HepG2 (cell line): ENCODE measurements around the gene GLDN. TPM values are rescaled to one million over a fixed set of nuclear protein-coding genes. Genes with fewer than 3 reads are reported as not detected.

Experiments
- ARNTL ChIP-seq: sonication (generic); formaldehyde crosslinking; IDR thresholded peaks from 2 replicates; pipeline ENCODE4 v1.4.0; 2020; ENCODE audit warnings: mild to moderate bottlenecking, missing genetic modification reagents
- CCDC6 ChIP-seq: sonication (generic); formaldehyde crosslinking; IDR thresholded peaks from 2 replicates; pipeline ENCODE4 v1.8.1; 2022; ENCODE audit warnings: mild to moderate bottlenecking, missing genetic modification reagents, moderate library complexity
- FOXP1 ChIP-seq, 2 experiments: fragments of 450-650 bp in 1 of 2; IDR thresholded peaks; 2 replicates each; pipeline ENCODE4 v1.6.1; 2017 to 2018; ENCODE audit warnings: antibody characterized with exemption in 1 of 2
- GFI1 ChIP-seq: sonication (generic); formaldehyde crosslinking; IDR thresholded peaks from 2 replicates; pipeline ENCODE4 v1.5.0; 2020; ENCODE audit warnings: missing genetic modification reagents, mild to moderate bottlenecking, borderline replicate concordance
- HDAC6 ChIP-seq: fragments of 200-600 bp; sonication (generic); IDR thresholded peaks from 2 replicates; pipeline ENCODE4 v1.7.0; 2017; ENCODE audit warnings: mild to moderate bottlenecking, antibody characterized with exemption, low read length, low read depth
- HMG20B ChIP-seq: conservative IDR thresholded peaks from 2 replicates; pipeline ENCODE4 v1.6.1; 2016; ENCODE audit warnings: missing genetic modification reagents, missing compliant biosample characterization
- JDP2 ChIP-seq: sonication (generic); formaldehyde crosslinking; IDR thresholded peaks from 2 replicates; pipeline ENCODE4 v1.8.1; 2022; ENCODE audit warnings: missing genetic modification reagents, borderline replicate concordance
- KLF13 ChIP-seq: sonication (generic); formaldehyde crosslinking; IDR thresholded peaks from 2 replicates; pipeline ENCODE4 v1.4.0; 2020; ENCODE audit warnings: mild to moderate bottlenecking, missing genetic modification reagents
- WIZ ChIP-seq: sonication (generic); formaldehyde crosslinking; IDR thresholded peaks from 2 replicates; pipeline ENCODE4 v1.5.1; 2020; ENCODE audit warnings: mild to moderate bottlenecking, missing genetic modification reagents
- ZNF431 ChIP-seq: sonication (generic); formaldehyde crosslinking; IDR thresholded peaks from 2 replicates; pipeline ENCODE4 v1.9.0; 2022; ENCODE audit warnings: missing genetic modification reagents, low read depth, mild to moderate bottlenecking, borderline replicate concordance
- ZNF550 ChIP-seq: sonication (generic); formaldehyde crosslinking; IDR thresholded peaks from 2 replicates; pipeline ENCODE4 v1.4.0; 2020; ENCODE audit warnings: mild to moderate bottlenecking, missing genetic modification reagents, borderline replicate concordance
- ZNF709 ChIP-seq: sonication (generic); formaldehyde crosslinking; IDR thresholded peaks from 2 replicates; pipeline ENCODE4 v1.5.0; 2020; ENCODE audit warnings: mild to moderate bottlenecking, missing genetic modification reagents
- polyA plus RNA-seq, 8 experiments: library from polyadenylated mRNA; depleted of rRNA in 3 of 8; stranded (reverse) in 7 of 8; unstranded in 1 of 8; fragments of >200 nt; fragmentation: Illumina TruSeq in 4 of 8; extraction: Trizol in 4 of 8; gene quantifications; 2 replicates each; pipeline versions ENCODE4 v1.2.1 to v1.2.3, GENCODE V29; 2011 to 2016; ENCODE audit warnings: low read depth in 4 of 8, missing spikeins in 1 of 8, mixed read lengths in 1 of 8; ENCODE audit not compliant: insufficient read depth in 1 of 8
- total RNA-seq, 5 experiments: library from RNA; depleted of rRNA; stranded (reverse); fragments of >200 nt; fragmentation: Illumina TruSeq; extraction: Trizol; gene quantifications; 2 replicates each; pipeline ENCODE4 v1.2.3, GENCODE V29; 2016; ENCODE audit warnings: low read depth in 1 of 5
- TF ChIP-seq, protein P1 (sequence below): sonication (generic); formaldehyde crosslinking; IDR thresholded peaks from 2 replicates; pipeline ENCODE4 v1.5.1; 2020; ENCODE audit warnings: mild to moderate bottlenecking, missing genetic modification reagents, borderline replicate concordance
- TF ChIP-seq, protein P2 (sequence below): sonication (generic); formaldehyde crosslinking; IDR thresholded peaks from 2 replicates; pipeline ENCODE4 v1.4.0; 2020; ENCODE audit warnings: mild to moderate bottlenecking, missing genetic modification reagents
- TF ChIP-seq, protein P3 (sequence below): sonication (generic); formaldehyde crosslinking; conservative IDR thresholded peaks from 2 replicates; pipeline ENCODE4 v1.4.0; 2020; ENCODE audit warnings: missing genetic modification reagents
- TF ChIP-seq, protein P4 (sequence below): IDR thresholded peaks from 2 replicates; pipeline ENCODE4 v1.6.1; 2016; ENCODE audit warnings: control low read depth
- TF ChIP-seq, protein P5 (sequence below): IDR thresholded peaks from 2 replicates; pipeline ENCODE4 v1.6.1; 2016; ENCODE audit warnings: mild to moderate bottlenecking, missing biosample characterization, missing genetic modification reagents
- TF ChIP-seq, protein P6 (sequence below), 2 experiments: sonication (generic) in 1 of 2; formaldehyde crosslinking in 1 of 2; IDR thresholded peaks; 2 replicates each; pipeline versions ENCODE4 v1.4.0 to v1.6.1; 2016 to 2020; ENCODE audit warnings: borderline replicate concordance in 1 of 2, low read depth in 1 of 2, mild to moderate bottlenecking in 1 of 2, missing genetic modification reagents in 1 of 2

Gene GLDN
- total and polyA plus RNA-seq, 2 of the 13 experiments (the other 11 are each of a cell fraction or from before 2014, with no cell fraction given), result 0.86 to 1.0 TPM

DNA sequence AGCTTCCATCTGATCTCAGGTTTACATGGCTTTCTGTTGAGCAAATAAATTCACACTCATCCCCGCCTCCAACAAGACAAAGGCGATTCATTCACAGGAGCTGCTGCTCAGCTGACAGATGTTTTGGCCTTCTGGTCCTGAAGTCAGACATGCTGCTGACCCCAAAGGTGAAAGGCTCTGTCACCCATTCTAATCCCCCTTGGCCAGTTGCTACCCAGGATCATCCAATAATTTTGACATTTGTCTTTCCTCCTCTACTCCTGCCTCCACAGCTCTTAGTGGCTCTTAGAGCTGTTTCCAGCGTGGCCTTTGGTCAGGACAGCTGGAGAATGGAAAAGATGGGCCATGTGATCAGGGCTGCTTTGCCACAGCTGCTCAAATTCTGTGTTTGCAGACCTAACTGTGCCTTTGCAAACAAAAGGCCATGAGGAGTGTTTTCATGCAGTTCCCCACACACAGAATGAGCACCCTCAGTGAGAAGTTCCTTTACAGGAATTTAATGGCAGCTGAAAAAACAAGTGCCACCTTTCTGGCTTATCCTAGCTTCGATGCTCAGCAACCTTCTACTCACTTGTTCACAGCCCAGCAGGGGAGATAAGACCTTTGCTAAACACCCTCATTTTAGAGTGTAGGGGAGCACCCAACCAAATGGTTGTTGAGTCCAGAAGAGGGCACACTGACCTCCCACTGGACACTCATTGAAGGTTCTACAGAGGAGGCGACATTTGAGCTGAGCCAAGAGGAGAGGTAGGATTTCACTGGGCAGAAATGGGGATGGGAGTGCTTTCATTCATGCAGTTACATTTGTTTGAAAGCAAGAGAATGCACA lies 42.1 kb upstream of the GLDN start (continued):
- TF ChIP-seq, protein P1, sequence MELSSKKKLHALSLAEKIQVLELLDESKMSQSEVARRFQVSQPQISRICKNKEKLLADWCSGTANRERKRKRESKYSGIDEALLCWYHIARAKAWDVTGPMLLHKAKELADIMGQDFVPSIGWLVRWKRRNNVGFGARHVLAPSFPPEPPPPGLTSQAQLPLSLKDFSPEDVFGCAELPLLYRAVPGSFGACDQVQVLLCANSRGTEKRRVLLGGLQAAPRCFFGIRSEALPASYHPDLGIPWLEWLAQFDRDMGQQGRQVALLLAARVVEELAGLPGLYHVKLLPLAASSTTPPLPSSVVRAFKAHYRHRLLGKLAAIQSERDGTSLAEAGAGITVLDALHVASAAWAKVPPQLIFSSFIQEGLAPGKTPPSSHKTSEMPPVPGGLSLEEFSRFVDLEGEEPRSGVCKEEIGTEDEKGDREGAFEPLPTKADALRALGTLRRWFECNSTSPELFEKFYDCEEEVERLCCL, result no peak
- peak; percentile 37; the same call in 1 of the 2 replicates for TF ChIP-seq HMG20B (CRISPR knock-in tag)
- TF ChIP-seq ZNF431 (CRISPR knock-in tag), result no peak
- TF ChIP-seq JDP2 (CRISPR knock-in tag), result no peak
- TF ChIP-seq, protein P2, sequence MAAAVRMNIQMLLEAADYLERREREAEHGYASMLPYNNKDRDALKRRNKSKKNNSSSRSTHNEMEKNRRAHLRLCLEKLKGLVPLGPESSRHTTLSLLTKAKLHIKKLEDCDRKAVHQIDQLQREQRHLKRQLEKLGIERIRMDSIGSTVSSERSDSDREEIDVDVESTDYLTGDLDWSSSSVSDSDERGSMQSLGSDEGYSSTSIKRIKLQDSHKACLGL, result no peak
- TF ChIP-seq, protein P3, sequence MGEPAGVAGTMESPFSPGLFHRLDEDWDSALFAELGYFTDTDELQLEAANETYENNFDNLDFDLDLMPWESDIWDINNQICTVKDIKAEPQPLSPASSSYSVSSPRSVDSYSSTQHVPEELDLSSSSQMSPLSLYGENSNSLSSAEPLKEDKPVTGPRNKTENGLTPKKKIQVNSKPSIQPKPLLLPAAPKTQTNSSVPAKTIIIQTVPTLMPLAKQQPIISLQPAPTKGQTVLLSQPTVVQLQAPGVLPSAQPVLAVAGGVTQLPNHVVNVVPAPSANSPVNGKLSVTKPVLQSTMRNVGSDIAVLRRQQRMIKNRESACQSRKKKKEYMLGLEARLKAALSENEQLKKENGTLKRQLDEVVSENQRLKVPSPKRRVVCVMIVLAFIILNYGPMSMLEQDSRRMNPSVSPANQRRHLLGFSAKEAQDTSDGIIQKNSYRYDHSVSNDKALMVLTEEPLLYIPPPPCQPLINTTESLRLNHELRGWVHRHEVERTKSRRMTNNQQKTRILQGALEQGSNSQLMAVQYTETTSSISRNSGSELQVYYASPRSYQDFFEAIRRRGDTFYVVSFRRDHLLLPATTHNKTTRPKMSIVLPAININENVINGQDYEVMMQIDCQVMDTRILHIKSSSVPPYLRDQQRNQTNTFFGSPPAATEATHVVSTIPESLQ (CRISPR knock-in tag), result no peak
- peak; percentile 55; the same call in 1 of the 2 replicates for TF ChIP-seq WIZ (CRISPR knock-in tag)
- peak; percentile 64; the same call in 1 of the 2 replicates for TF ChIP-seq ARNTL (CRISPR knock-in tag)
- TF ChIP-seq CCDC6 (CRISPR knock-in tag), result no peak
- peak; percentile 68; the same call in 1 of the 2 replicates for TF ChIP-seq GFI1 (CRISPR knock-in tag)
- no peak for TF ChIP-seq ZNF709 (CRISPR knock-in tag)
- TF ChIP-seq, protein P4, sequence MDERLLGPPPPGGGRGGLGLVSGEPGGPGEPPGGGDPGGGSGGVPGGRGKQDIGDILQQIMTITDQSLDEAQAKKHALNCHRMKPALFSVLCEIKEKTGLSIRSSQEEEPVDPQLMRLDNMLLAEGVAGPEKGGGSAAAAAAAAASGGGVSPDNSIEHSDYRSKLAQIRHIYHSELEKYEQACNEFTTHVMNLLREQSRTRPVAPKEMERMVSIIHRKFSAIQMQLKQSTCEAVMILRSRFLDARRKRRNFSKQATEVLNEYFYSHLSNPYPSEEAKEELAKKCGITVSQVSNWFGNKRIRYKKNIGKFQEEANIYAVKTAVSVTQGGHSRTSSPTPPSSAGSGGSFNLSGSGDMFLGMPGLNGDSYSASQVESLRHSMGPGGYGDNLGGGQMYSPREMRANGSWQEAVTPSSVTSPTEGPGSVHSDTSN (CRISPR knock-in tag), result no peak
- TF ChIP-seq, protein P5, sequence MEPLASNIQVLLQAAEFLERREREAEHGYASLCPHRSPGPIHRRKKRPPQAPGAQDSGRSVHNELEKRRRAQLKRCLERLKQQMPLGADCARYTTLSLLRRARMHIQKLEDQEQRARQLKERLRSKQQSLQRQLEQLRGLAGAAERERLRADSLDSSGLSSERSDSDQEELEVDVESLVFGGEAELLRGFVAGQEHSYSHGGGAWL (CRISPR knock-in tag), result no peak
- TF ChIP-seq KLF13 (CRISPR knock-in tag), result no peak
- TF ChIP-seq FOXP1 (IDR thresholded peaks at IDR 0.05), result no peak
- TF ChIP-seq FOXP1 (CRISPR knock-in tag; IDR thresholded peaks at IDR 0.05), result peak; percentile 53; the same call in 1 of the 2 replicates
- TF ChIP-seq ZNF550 (CRISPR knock-in tag), result no peak
- TF ChIP-seq HDAC6, result no peak
- TF ChIP-seq, protein P6, sequence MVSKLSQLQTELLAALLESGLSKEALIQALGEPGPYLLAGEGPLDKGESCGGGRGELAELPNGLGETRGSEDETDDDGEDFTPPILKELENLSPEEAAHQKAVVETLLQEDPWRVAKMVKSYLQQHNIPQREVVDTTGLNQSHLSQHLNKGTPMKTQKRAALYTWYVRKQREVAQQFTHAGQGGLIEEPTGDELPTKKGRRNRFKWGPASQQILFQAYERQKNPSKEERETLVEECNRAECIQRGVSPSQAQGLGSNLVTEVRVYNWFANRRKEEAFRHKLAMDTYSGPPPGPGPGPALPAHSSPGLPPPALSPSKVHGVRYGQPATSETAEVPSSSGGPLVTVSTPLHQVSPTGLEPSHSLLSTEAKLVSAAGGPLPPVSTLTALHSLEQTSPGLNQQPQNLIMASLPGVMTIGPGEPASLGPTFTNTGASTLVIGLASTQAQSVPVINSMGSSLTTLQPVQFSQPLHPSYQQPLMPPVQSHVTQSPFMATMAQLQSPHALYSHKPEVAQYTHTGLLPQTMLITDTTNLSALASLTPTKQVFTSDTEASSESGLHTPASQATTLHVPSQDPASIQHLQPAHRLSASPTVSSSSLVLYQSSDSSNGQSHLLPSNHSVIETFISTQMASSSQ (IDR thresholded peaks at IDR 0.05; ENCODE audit: low read depth), result no peak
- TF ChIP-seq, protein P6 (CRISPR knock-in tag; IDR thresholded peaks at IDR 0.05; ENCODE audit: borderline replicate concordance), result peak; percentile 34; the same call in 1 of the 2 replicates
